GM19397 (cell line): ENCODE results near the gene VEZT.
"Not testable (repeated sequence)": the region's sequence is repeated elsewhere in the genome, so short reads cannot be mapped to it uniquely, and the experiment has no call there.

Experiments used
- ATAC-seq: cut with Tn5 transposase; IDR thresholded peaks from one replicate; pipeline ENCODE4 v1.9.1; 2021; ENCODE audit warnings: mild to moderate bottlenecking, moderate library complexity; ENCODE audit not compliant: unreplicated experiment

VEZT gene

DNA sequence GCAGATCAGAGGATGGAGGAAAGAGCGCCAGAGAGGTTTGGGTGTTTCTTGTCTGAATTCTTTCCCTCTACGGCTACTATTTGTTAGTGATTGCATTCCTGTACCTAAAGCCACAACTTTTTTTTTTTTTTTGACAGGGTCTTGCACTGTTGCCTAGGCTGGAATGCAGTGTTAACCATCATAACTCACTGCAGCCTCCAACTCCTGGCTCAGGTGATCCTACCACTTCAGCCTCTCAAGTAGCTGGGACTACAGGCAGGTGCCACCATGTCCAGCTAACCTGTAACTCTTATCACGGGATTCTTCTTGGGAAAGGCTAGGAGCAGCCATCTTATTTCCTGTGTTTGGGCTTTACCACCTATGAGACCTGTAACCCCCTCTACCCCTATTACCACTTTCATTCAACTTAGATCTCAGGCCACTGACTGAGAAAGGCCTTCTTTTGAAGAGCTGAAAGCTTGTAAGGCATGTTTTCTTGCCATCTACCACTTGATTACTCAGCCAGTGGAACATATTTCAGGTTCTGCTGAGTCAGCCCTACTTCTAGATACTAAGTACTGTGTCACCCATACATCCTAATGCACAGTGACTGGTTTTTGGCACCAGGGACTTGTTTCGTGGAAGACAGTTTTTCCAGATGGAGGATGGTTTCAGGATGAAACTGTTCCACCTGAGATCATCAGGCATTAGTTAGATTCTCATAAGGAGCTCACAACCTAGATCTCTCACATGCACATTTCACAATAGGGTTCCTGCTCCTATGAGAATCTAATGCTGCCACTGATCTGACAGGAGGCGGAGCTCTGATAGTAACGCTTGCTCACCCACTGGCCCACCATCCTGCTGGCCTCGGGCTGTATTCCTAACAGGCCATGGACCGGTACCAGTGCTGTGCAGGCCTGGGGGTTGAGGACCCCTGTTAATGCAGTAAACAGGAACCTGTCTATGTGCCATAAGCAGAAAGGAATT, 6.9 kb downstream of the VEZT start:
- ATAC-seq = no peak

DNA sequence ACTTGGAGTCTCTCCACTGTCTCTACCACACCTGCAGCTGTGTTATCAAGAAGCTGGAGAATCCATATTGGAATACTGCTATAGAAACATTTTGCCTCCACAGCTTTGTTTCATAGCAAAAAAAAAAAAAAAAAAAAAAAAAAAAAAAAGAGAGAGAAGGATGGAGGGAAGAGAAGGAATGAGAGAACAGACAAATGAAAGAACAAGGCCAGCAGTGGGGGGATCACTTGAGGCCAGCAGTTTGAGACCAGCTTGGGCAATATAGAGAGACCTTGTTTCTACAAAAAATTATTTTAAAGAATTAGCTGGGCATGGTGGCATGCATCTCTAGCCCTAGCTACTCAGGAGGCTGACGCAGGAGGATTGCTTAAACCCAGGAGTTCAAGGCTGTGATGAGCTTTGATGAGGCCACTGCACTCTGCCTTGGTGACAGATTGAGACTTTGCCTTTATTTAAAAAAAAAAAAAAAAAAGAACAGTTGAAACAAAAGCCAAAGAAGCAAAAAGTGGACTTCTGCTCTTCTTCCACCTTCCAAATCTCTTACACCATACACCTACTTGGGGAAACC, 8.1 kb downstream of the VEZT start:
- ATAC-seq = no peak

- no peak for ATAC-seq
These were observed 10.3 kb downstream of the VEZT start for GRCh38 chr12:95227818-95228356.

DNA sequence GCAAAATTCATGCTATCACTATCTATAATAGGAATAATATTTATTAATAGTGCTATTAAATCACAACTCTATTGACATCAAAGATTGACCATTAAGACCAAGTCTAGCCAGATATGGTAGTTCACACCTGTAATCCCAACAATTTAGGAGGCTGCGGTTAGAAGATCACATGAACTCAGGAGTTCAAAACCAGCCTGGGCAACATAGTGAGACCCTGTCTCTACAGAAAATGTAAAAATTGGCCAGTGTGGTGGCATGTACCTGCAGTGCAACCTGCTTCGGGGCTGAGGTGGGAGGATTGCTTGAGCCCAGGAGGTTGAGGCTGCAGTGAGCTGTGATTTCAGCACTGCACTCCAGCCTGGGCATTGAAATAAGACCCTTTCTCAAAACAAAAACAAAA, 11.0 kb downstream of the VEZT start:
- no peak for ATAC-seq

- ATAC-seq = no peak
These were observed 12.0 kb downstream of the VEZT start for GRCh38 chr12:95229636-95230035.

DNA sequence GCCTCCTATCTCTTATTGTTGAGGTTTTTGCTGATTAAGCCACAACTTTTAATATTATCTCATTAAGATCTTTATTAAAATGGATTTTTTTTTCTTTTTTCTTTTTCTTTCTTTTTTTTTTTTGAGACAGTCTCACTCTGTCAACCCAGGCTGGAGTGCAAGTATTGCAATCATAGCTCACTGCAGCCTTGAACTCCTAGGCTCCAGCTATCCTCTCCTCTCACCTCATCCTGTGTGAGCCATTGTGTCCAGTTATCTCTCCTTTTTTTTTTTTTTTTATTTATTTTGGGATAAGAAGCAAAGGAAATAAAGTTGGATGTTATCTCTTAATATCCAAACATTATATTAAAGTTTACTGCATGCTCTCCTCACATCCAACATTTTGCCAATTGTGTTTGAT, 12.7 kb downstream of the VEZT start:
- no peak for ATAC-seq

- ATAC-seq = no peak
These were observed 13.6 kb downstream of the VEZT start for GRCh38 chr12:95231190-95231589.

DNA sequence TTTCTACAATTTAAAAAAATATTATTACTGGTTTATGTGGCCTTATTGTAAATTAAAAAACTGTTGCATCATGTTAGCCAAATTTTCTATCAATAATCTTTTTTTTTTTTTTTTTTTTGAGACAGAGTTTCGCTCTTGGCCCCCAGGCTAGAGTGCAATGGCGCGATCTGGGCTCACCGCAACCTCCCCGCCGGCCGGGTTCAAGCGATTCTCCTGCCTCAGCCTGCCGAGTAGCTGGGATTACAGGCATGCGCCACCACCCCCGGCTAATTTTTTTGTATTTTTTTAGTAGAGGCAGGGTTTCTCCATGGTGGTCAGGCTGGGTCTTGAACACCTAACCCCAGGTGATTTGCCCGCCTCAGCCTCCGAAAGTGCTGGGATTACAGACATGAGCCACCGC, 16.6 kb downstream of the VEZT start:
- ATAC-seq = not testable (repeated sequence)

GRCh38 chr12:95235621-95236020, 18.0 kb downstream of the VEZT start:
- ATAC-seq = not testable (repeated sequence)

DNA sequence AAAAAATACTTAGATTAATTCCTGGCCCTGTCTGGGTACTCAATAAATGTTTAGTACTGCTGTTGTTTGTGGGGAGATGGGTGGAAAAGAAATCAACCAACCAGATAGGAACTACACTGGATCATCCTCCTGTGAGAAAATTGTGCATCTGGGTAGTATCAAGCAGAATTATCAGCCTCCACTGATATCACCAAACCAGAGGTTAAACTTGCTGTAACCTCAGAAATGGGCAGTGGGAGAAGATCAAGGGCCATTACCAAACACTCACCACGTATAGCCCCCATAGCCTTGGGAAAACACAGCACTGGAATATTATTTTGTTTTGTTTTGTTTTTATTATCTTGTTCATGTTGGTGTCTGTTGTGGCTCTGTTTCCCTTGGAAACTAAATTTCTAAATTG, 19.7 kb downstream of the VEZT start:
- no peak for ATAC-seq

GRCh38 chr12:95238150-95238549, 20.5 kb downstream of the VEZT start:
- no peak for ATAC-seq

- no peak for ATAC-seq
These were observed 21.6 kb downstream of the VEZT start for GRCh38 chr12:95239216-95239615.

DNA sequence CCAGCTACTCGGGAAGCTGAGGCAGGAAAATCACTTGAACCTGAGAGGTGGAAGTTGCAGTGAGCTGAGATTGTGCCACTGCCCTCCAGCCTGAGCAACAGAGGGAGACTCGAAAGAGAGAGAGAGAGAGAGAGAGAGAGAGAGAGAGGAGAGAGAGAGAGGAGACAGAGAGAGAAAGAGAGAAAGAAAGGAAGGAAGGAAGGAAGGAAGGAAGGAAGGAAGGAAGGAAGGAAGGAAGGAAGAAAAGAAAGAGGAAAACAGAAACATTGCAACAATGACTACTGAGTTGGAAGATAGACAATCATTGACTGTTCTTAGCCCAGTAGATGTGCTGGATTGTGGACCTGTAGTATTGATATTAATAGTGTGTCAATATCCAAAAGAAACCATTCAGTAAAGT, 22.2 kb downstream of the VEZT start:
- not testable (repeated sequence) for ATAC-seq

DNA sequence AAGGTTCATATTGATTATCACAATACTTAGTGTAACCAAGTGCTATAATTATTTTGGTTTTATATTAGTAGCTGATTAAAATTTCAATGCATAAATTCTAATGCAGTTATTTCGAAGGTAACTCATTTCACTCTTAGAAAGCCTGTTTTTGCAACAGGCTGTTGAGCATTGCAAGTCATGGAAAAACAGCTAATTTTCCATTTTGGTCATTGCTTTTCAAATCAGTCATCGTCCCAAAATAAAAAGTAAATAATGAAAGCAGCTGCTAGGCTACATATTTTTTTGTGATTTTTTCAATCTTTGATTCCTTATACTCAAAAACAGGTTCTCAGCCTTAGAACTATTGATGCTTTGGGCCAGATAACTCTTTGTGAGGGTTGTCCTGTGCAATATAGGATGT, 22.9 kb downstream of the VEZT start:
- no peak for ATAC-seq

GRCh38 chr12:95241138-95241537, 23.5 kb downstream of the VEZT start:
- not testable (repeated sequence) for ATAC-seq

DNA sequence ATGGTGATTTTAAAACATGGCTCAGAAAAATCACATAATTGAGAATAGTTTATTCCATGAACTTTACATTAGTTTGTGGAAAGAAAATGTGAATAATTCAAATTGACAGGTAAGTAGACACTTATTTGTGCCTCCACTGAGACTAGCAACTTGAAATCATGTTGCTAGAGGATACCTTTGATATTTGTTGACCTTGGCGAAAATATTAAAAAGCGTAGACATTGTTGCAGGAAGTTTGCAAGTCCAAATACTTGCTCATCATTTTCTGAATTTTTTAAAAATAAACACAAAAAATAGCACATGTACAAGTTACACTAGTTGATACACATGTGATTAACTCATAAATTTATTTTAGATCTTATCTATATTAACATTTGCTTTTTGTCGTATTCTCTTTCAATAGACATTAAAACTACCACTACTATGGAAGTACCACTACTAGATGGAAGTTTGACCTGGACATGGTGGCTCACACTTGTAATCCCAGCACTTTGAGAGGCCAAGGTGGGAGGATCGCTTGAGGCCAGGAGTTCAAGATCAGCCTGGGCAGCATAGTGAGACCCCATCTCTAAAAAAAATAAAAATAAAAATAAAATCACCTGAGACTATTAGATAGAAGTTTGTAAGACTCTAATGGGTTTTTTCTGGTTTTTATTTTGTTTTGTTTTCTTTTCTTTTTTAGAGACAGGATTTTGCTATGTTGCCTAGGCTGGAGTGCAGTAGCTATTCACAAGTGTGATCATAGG, 24.3 kb downstream of the VEZT start:
- ATAC-seq = no peak

DNA sequence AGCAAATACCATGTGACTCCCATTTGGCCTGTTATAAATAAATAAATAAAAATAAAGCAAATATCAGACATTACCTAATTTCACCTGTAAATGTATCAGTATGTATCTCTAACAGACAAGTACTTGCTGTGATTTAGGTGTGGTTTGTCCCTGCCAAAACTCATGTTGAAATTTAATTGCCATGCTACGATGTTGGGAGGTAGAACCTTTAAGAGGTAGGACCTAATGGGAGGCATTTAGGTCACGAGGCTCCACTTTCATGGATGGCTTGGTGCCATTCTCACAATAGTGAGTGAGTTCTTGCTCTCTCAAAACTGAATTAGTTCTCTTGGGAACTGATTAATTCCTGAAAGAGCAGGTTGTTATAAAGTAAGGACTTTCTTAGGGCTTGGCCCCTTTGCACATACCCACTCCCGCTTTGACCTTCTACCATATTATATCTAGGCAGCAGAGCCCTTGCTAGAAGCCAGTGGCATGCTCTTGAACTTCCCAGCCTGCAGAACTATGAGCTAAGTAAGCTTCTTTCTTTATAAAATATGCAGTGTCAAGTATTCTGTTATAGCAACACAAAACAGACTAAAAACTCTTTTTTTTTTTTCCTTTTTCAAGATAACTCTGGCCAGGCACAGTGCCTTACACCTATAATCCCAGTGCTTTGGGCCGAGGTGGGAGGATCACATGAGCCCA, 26.0 kb downstream of the VEZT start:
- ATAC-seq = no peak

- no peak for ATAC-seq
These were observed 26.7 kb downstream of the VEZT start for GRCh38 chr12:95244350-95244749.

DNA sequence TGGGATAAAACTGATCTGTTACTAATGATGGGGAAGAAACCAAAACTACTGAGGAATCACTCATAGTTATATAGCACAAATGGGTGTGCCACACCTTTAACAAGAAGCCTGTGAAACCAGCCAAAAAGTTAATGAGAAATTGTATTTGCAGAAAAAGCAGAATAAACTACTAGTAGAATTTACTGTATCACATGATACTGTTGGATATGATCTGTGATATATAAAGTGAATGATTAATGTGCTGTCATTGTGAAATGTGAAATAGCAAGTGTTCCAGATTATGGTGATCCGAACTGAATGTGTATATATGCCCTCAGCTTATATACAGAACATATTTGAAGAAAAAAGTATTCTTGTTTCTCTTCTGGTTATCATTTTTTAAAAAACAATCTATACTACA, 30.5 kb downstream of the VEZT start:
- ATAC-seq = no peak

GRCh38 chr12:95248604-95249360, 31.2 kb downstream of the VEZT start:
- ATAC-seq = no peak
